Esophagus muscularis mucosa (tissue), 4 donors: ENCODE measurements around the gene SMIM20.

Experiments
- EP300 ChIP-seq: sonication (generic); formaldehyde crosslinking; IDR thresholded peaks from one replicate; pipeline ENCODE4 v1.6.1; 2017; ENCODE audit warnings: antibody characterized with exemption
- POLR2AphosphoS5 ChIP-seq, 2 donors: sonication (generic); formaldehyde crosslinking; IDR thresholded peaks; one replicate each; pipeline ENCODE4 v1.6.1; 2017; ENCODE audit warnings: antibody characterized with exemption in 2 of 2
- TF ChIP-seq, protein P1 (sequence below), 3 experiments: fragments of 200-600 bp in 2 of 3; fragments of 450-650 bp in 1 of 3; sonication (generic) in 2 of 3; IDR thresholded peaks; one replicate each; pipeline ENCODE4 v1.5.1; 2017 to 2019; ENCODE audit warnings: antibody characterized with exemption in 3 of 3, mild to moderate bottlenecking in 2 of 3, moderate library complexity in 1 of 3

DNA sequence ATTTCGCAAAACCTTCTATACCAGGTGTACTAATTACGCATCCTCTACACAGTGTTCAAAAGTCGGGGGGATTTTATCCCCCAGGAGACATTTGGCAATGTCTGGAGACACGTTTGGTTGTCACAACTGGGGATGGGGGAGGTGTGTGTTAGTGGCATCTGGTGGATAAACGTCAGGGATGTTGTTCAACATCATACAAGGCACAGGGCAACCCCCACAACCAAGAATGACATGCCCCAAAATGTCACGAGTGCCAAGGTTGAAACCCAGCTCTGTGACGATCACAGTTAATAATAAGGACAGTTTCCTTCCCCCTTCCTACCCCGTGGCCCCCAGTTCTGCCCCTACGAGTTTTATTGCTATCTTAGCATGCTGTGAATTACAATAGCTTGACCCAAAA, 35.3 kb upstream of the SMIM20 start:
- TF ChIP-seq, protein P1, sequence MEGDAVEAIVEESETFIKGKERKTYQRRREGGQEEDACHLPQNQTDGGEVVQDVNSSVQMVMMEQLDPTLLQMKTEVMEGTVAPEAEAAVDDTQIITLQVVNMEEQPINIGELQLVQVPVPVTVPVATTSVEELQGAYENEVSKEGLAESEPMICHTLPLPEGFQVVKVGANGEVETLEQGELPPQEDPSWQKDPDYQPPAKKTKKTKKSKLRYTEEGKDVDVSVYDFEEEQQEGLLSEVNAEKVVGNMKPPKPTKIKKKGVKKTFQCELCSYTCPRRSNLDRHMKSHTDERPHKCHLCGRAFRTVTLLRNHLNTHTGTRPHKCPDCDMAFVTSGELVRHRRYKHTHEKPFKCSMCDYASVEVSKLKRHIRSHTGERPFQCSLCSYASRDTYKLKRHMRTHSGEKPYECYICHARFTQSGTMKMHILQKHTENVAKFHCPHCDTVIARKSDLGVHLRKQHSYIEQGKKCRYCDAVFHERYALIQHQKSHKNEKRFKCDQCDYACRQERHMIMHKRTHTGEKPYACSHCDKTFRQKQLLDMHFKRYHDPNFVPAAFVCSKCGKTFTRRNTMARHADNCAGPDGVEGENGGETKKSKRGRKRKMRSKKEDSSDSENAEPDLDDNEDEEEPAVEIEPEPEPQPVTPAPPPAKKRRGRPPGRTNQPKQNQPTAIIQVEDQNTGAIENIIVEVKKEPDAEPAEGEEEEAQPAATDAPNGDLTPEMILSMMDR (IDR thresholded peaks at IDR 0.05), result no peak
- TF ChIP-seq POLR2AphosphoS5 (IDR thresholded peaks at IDR 0.05) (no peak), EP300 (no peak)
